GM12878 (cell line): ENCODE measurements around the gene VIL1.

ENCODE experiments used
- CTCF ChIP-seq, 3 experiments: IDR thresholded peaks in 2 of 3; conservative IDR thresholded peaks in 1 of 3; 2 replicates each; pipeline ENCODE4 v1.5.1; 2011; ENCODE audit warnings: low read depth in 3 of 3, low read length in 3 of 3, mild to moderate bottlenecking in 3 of 3, control low read depth in 2 of 3, moderate library complexity in 2 of 3, inconsistent platforms in 1 of 3, mixed read lengths in 1 of 3; ENCODE audit not compliant: control insufficient read depth in 2 of 3, insufficient read depth in 1 of 3; ENCODE audit errors: extremely low read depth in 1 of 3
- SRF ChIP-seq, 2 experiments: IDR thresholded peaks; 2 replicates each; pipeline ENCODE4 v1.6.1; 2011; ENCODE audit warnings: low read depth in 2 of 2, low read length in 2 of 2, mild to moderate bottlenecking in 1 of 2, moderate library complexity in 1 of 2

GRCh38 chr2:218456849-218457248 lies 37.9 kb downstream of the VIL1 start:
- TF ChIP-seq CTCF (IDR thresholded peaks at IDR 0.05 in 2 of 3, conservative IDR thresholded peaks at IDR 0.05 in 1 of 3; ENCODE audit: control insufficient read depth in 2 of 3, extremely low read depth in 1 of 3, insufficient read depth in 1 of 3, low read depth in 3 of 3, low read length in 3 of 3) (no peak), SRF (IDR thresholded peaks at IDR 0.05; ENCODE audit: low read depth in 2 of 2, low read length in 2 of 2) (no peak)
